Upper lobe of right lung (tissue), 1 donor: ENCODE results near the gene ZNF205. TPM values are rescaled to one million over a fixed set of nuclear protein-coding genes. Genes with fewer than 3 reads are reported as not detected.

Experiments used
- ATAC-seq: fragments of 200-7000 bp; cut with Tn5 transposase; one replicate; pipeline ENCODE4 v1.9.1; 2020; ENCODE audit warnings: mild to moderate bottlenecking, moderate library complexity
- DNase-seq: peaks from one replicate; pipeline ENCODE4 v3.0.0-alpha.2; 2020
- H3K27ac ChIP-seq: fragments of 200-600 bp; one replicate; pipeline ENCODE4 v1.8.0; 2022
- H3K27me3 ChIP-seq: fragments of 200-600 bp; one replicate; pipeline ENCODE4 v1.8.0; 2022; ENCODE audit warnings: mild to moderate bottlenecking
- H3K36me3 ChIP-seq: fragments of 200-600 bp; one replicate; pipeline ENCODE4 v1.8.0; 2022
- H3K4me1 ChIP-seq: fragments of 200-600 bp; one replicate; pipeline ENCODE4 v1.8.0; 2022
- H3K4me3 ChIP-seq: fragments of 200-600 bp; one replicate; pipeline ENCODE4 v1.8.0; 2022; ENCODE audit warnings: mild to moderate bottlenecking
- H3K9me3 ChIP-seq: fragments of 200-600 bp; one replicate; pipeline ENCODE4 v1.8.0; 2022
- CTCF ChIP-seq: fragments of 200-600 bp; IDR thresholded peaks from one replicate; pipeline ENCODE4 v1.8.0; 2022; ENCODE audit warnings: antibody characterized with exemption
- intact Hi-C: fragments of 100-400 bp; cut with DNase I; formaldehyde crosslinking; loops from one replicate; pipeline ENCODE4 v1.11.0; 2022
- long read RNA-seq: library from polyadenylated mRNA; unstranded; transcript quantifications from one replicate; pipeline ENCODE4 v2.0.0, GENCODE V29; 2021
- total RNA-seq: library from RNA; stranded (reverse); fragmentation: NEBNext Ultra II Directional; extraction: Animal tissue kit (Norgen Biotek cat#: 25700); gene quantifications from one replicate; pipeline ENCODE4 v1.2.1, GENCODE V29; 2021
- donor health status: DM: no; HTN: yes; CAD: no; lungs with severe emphysema.

Gene ZNF205
- 11.7 TPM for total RNA-seq
- long read RNA-seq, partial matches to known transcripts = 8 of 9 reads
- long read RNA-seq, other reads (novel, unspliced or antisense) = 0 of 9 reads

DNA sequence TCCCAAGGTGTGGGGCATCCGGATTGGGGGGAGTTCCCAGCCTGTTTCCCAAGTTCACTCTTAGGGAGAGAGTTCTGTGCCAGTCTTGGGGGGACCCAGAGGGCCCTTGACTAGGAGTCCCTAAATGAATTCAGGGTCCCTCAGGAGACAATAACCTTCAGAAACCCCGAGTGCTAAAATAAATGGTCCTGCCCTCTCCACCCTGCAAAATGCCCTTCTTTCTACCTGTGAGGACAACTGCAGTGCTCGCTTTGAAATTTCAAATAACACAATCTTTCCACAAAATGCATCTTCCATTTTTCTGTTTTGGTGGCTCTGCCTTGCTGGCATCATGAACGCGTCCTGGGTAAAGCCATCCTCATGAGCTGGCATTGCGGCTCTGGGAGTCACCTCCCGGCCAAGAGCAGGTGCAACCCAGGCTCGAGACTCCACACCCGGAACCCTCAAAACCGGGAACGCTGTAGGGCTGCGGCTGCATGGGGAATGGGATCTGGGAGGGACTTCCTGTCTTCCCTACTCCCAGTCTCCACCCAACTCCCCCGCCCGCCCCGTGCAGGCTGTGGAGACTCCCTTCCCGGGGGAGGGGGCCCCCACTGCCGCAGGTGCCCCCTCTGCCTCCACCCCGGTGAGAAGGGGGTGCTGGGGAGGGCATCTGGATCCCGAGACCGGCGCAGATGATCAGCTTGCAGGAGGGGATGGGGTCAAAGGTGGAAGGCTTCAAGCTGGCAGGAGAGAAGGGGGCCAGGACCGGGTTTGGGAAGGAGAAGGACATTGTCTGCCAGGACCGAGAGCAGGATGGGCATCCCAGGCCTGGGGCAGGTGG, at the start of gene ZNF205:
TSS of gene ZNF205 (plus strand) at position 529 of the 823 bp plus-strand sequence. CDS start 845 bp downstream, outside the sequence.
- DNase-seq (peak; percentile 90), ATAC-seq (peak; percentile 97)
- H3K9me3 ChIP-seq = no peaks in the 10 kb centered on the region
- H3K4me1 ChIP-seq = peaks cover 21% of the 10 kb centered on the region
- peaks cover 12% of the 10 kb centered on the region for H3K36me3 ChIP-seq
- intact Hi-C loops = no loop called here
- peak within 1 kb of the TSS; percentile 70 for H3K4me3 ChIP-seq
- H3K27ac ChIP-seq = peak within 1 kb of the TSS; percentile 9
- TF ChIP-seq CTCF = no peak
- H3K27me3 ChIP-seq = no peaks in the 10 kb centered on the region

GRCh38 chr16:3063625-3064386, 48.6 kb upstream of the ZNF205 start:
- Histone ChIP-seq H3K36me3 (no peaks in the 10 kb centered on the region), H3K9me3 (no peaks in the 10 kb centered on the region), H3K4me3 (no peak overlapping the region), H3K4me1 (peaks cover 13% of the 10 kb centered on the region), H3K27ac (no peak overlapping the region), H3K27me3 (no peaks in the 10 kb centered on the region)
- intact Hi-C loops = no loop called here
- ATAC-seq = no peak
- TF ChIP-seq CTCF = no peak
- DNase-seq = no peak

- H3K27me3 ChIP-seq = no peaks in the 10 kb centered on the region
- DNase-seq (no peak), ATAC-seq (peak; percentile 75)
- TF ChIP-seq CTCF = no peak
- intact Hi-C loops = no loop called here
- H3K27ac ChIP-seq = peak within 1 kb of the TSS; percentile 76
- H3K4me1 ChIP-seq = peaks cover 7% of the 10 kb centered on the region
- H3K36me3 ChIP-seq = no peaks in the 10 kb centered on the region
- H3K9me3 ChIP-seq = no peaks in the 10 kb centered on the region
- H3K4me3 ChIP-seq = peak within 1 kb of the TSS; percentile 52
Observed at GRCh38 chr16:3065069-3065741, 47.2 kb upstream of the ZNF205 start, which contains the start of gene IL32. IL32 (plus strand) TSS chr16:3065640; CDS start chr16:3065812, 172 bp downstream.

GRCh38 chr16:3065742-3066439, 46.5 kb upstream of the ZNF205 start:
- peak overlapping the region; percentile 76 for H3K27ac ChIP-seq
- H3K9me3 ChIP-seq = no peaks in the 10 kb centered on the region
- no peak for TF ChIP-seq CTCF
- H3K4me3 ChIP-seq = peak overlapping the region; percentile 52
- DNase-seq = no peak
- H3K27me3 ChIP-seq = no peaks in the 10 kb centered on the region
- no peaks in the 10 kb centered on the region for H3K36me3 ChIP-seq
- intact Hi-C loops = no loop called here
- peaks cover 7% of the 10 kb centered on the region for H3K4me1 ChIP-seq
- ATAC-seq = peak; percentile 13

GRCh38 chr16:3066440-3066748, 46.0 kb upstream of the ZNF205 start:
- intact Hi-C loops = no loop called here
- no peak for TF ChIP-seq CTCF

More at GRCh38 chr16:3066440-3066748, 46.0 kb upstream of the ZNF205 start:
- Histone ChIP-seq H3K4me3 (peak overlapping the region; percentile 52), H3K9me3 (no peaks in the 10 kb centered on the region), H3K36me3 (no peaks in the 10 kb centered on the region), H3K4me1 (peaks cover 7% of the 10 kb centered on the region), H3K27ac (peak overlapping the region; percentile 76), H3K27me3 (no peaks in the 10 kb centered on the region)
- no peak for DNase-seq
- ATAC-seq = no peak
